Astrocyte of the spinal cord (primary cell): ENCODE results near the gene ANKH.

Experiments
- DNase-seq: peaks from one replicate; pipeline ENCODE4 v3.0.0; 2011; ENCODE audit warnings: low read depth, low spot score
- H3K4me3 ChIP-seq: 2 replicates; pipeline ENCODE4 v1.5.1; 2011; ENCODE audit warnings: low read depth, mild to moderate bottlenecking, low read length, moderate library complexity
- in situ Hi-C: cut with HindIII; loops from 2 replicates; pipeline ENCODE4 v1.10.0; 2017; ENCODE audit warnings: low sequenced_read_pairs
- TF ChIP-seq, protein P1 (sequence below): IDR thresholded peaks from 2 replicates; pipeline ENCODE4 v1.5.1; 2012; ENCODE audit warnings: low read depth, mild to moderate bottlenecking, low read length, inconsistent platforms

The ANKH gene

DNA sequence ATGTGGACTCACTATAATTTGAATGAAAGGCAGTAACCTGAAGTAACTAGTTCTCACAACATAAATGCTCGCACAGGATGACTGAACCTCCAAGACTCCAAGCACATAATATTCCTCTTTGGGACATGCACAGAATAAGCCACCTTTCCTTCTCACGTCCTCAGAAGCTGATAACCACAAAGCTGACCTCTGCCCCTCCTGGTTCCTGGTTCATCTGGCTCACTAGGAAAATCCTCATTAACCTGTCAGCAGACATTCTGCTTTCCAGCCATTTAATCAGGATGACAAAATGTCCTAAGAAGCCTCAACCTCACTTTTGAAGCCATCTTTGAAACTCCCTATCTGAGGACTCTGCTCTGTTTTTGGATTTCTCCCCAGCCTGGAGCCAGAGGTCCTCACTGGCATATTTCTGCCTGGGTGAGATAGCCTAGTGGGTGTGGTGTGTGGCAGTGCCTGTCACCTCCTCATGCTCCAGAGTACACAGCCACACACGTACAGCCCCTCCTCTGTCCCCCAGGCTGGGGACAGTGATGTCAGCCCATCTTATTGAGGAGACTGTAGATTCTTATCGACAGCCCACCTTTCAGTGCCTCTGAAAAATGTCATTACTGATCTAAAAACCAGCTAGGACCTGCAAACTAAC lies 10.3 kb downstream of the ANKH start:
- in situ Hi-C loops: no loop called here
- TF ChIP-seq, protein P1, sequence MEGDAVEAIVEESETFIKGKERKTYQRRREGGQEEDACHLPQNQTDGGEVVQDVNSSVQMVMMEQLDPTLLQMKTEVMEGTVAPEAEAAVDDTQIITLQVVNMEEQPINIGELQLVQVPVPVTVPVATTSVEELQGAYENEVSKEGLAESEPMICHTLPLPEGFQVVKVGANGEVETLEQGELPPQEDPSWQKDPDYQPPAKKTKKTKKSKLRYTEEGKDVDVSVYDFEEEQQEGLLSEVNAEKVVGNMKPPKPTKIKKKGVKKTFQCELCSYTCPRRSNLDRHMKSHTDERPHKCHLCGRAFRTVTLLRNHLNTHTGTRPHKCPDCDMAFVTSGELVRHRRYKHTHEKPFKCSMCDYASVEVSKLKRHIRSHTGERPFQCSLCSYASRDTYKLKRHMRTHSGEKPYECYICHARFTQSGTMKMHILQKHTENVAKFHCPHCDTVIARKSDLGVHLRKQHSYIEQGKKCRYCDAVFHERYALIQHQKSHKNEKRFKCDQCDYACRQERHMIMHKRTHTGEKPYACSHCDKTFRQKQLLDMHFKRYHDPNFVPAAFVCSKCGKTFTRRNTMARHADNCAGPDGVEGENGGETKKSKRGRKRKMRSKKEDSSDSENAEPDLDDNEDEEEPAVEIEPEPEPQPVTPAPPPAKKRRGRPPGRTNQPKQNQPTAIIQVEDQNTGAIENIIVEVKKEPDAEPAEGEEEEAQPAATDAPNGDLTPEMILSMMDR: no peak
- no peak for DNase-seq
- H3K4me3 ChIP-seq: no peak overlapping the region

DNA sequence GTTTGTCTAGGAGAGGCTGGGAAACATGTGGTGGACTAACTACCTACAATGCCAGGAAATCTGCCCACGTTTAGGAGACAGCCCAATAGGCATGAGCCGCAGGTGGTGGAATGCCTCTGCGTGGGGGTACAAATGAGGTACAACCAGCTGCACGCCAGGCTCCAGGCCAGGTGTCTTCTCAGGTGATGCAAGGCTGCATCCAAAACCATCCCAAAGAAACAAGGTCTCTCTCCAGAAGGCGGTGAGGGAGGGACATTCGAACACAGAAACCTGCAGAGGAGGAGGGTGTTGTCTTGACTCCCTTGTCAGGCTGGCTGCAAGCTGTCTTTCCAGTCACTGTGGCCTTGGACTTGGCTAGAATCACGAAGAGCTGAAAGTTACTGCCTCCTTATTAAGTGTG lies 11.6 kb downstream of the ANKH start:
- in situ Hi-C loops: no loop called here
- H3K4me3 ChIP-seq: no peak overlapping the region
- no peak for DNase-seq
- TF ChIP-seq, protein P1: no peak

DNA sequence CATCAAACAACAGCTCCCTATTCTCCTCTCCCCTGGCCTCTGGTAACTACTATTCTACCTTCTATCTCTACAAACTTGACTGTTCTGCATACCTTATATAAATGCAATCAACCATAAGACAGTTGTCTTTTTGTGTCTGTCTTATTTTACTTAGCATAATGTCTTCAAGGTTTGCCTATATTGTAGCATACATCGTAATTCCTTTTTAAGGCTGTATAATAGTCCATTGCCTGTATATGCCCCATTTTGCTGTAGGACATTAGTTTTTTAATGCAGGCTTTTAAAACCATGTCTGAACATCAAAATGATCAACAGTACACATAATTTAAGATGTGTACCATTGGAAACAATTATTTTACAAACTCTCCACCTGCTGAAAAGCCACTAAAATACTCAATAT lies 12.4 kb downstream of the ANKH start:
- no peak for DNase-seq
- H3K4me3 ChIP-seq: no peak overlapping the region
- TF ChIP-seq, protein P1: no peak
- in situ Hi-C loops: no loop called here

DNA sequence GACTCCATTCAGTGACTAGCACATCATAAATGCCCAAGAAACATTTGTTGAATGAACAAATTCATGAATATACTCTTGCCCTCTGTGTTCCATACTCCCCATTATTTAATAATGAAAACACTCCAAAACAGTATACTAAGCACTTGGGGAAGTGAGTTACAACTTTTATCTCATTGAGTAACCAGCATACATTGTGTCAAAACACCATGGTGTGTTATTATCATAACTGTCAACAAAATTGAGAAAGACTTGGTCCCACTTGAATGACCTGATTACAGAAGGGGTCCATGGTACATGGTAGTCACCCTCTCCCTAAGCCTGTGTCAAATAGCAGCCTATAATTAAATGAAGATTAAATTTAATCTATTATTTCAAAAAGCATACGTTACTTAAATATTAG lies 16.2 kb downstream of the ANKH start:
- no peak for DNase-seq
- TF ChIP-seq, protein P1: no peak
- in situ Hi-C loops: no loop called here
- no peak overlapping the region for H3K4me3 ChIP-seq

DNA sequence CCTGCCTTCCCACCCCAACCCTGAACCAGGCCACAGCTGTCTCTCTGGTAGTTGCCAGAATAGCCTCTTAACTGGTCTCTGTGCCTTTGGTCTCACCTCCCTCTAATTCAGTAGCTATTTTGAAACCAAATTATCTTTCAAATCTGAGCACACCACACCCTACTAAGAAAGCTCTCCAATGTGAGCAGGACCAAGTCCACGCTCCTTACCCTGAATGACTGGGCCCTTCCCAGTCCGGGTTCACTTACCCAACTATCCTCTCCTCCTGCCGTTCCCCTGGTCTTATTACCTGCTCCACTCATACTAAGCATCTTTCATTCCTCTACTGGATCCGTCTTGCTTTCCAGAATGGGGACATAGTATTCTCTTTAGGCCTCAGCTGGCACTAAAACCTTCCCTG lies 16.8 kb downstream of the ANKH start:
- in situ Hi-C loops: no loop called here
- TF ChIP-seq, protein P1: no peak
- H3K4me3 ChIP-seq: no peak overlapping the region
- no peak for DNase-seq

DNA sequence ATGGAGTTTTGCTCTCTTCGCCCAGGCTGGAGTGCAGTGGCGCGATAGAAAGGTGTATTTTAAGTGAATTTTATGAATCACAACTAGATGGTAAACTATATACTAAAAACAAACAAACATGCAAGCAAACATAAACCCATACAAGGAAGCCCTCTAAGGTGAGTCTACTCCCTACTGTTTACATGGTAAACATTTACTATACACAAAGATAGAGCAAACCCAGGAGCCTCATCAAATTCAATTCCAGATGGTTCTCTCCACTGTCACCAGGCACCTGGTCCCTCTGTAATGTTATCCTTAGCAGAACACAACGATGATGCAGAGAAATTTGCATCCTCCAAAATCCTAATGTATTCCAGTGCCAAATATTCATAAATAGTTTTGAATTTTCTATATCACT lies 17.9 kb downstream of the ANKH start:
- TF ChIP-seq, protein P1: no peak
- no peak overlapping the region for H3K4me3 ChIP-seq
- in situ Hi-C loops: no loop called here
- no peak for DNase-seq
